Activated T-cell treated with anti-CD3 and anti-CD28 coated beads, Interleukin-2, amount 50 U/mL, for 4 hours (primary cell): ENCODE measurements around the gene IL17RE. TPM values are rescaled to one million over a fixed set of nuclear protein-coding genes. Genes with fewer than 3 reads are reported as not detected.
A peak's percentile ranks its signal among the peaks of the same experiment; 100 is the strongest.

Source experiments
- ATAC-seq, 2 donors: fragments of 200-7000 bp; cut with Tn5 transposase; one replicate each; pipeline ENCODE4 v1.10.0; 2021
- DNase-seq: peaks from one replicate; pipeline ENCODE4 v3.0.0-alpha.2; 2020
- H3K27me3 Mint-ChIP-seq: one replicate; pipeline ENCODE4 v1.8.0; 2021; ENCODE audit warnings: low read depth, mixed read lengths
- H3K36me3 Mint-ChIP-seq: one replicate; pipeline ENCODE4 v1.8.0; 2022; ENCODE audit warnings: mixed read lengths; ENCODE audit not compliant: insufficient read depth
- H3K4me1 Mint-ChIP-seq: one replicate; pipeline ENCODE4 v1.8.0; 2021; ENCODE audit warnings: low read depth, mixed read lengths
- H3K4me3 Mint-ChIP-seq: one replicate; pipeline ENCODE4 v1.8.0; 2021; ENCODE audit warnings: mild to moderate bottlenecking, moderate library complexity, mixed read lengths
- H3K9me3 Mint-ChIP-seq: one replicate; pipeline ENCODE4 v1.8.0; 2021; ENCODE audit warnings: mixed read lengths
- total RNA-seq, 3 donors: library from RNA; stranded (reverse); gene quantifications; one replicate each; pipeline ENCODE4 v1.2.1, GENCODE V29; 2021

The IL17RE gene
- total RNA-seq, 3 donors from 2014 or later, result 0.47 to 0.73 (median 0.61) TPM

- Mint-ChIP-seq H3K4me1 (peaks cover 31% of the 10 kb centered on the region), H3K4me3 (no peak overlapping the region), H3K27me3 (no peaks in the 10 kb centered on the region), H3K9me3 (no peaks in the 10 kb centered on the region), H3K36me3 (no peaks in the 10 kb centered on the region)
- DNase-seq, result no peak
- ATAC-seq, result no peak
Observed at GRCh38 chr3:9908286-9908685, 5.6 kb downstream of the IL17RE start.

DNA sequence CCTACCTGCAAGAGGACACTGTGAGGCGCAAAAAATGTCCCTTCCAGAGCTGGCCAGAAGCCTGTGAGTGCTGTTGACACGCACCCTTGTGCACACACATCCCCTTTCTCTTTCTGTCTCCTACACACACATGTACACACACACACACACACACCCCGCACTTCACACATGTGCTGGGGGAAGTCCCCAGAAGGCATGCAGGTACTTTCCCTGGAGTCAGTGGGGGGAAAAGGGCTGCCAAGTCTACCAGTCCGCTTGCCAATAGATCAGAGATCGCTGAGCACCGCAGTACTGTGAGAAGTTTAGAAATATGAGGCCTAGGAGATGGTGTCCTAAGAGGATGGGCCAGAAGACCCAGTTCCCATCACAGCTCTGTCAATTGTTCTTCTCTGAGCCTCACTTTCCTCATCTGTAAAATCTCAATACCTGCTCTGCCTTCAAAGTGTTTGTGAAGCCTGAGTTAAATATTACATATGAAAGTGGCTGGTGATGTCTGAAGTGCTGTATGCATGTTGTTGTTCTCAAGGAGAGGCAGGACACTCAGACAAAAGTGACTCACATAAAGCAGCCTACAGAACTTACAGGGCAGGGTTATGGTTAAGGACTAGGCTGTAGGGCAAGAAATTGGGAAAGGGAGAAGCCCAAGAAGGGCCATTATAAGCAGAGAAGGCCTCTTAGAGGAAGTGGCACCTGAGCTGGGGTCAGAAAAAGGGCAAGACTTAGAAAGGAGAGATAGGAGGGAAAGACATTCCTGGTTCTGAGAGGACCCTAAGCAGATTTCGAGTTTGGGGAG, 6.8 kb downstream of the IL17RE start:
- peaks cover 24% of the 10 kb centered on the region for H3K4me1 Mint-ChIP-seq
- ATAC-seq (peak; percentile 45 to 49), DNase-seq (no peak)
- no peak overlapping the region for H3K4me3 Mint-ChIP-seq
- H3K27me3 Mint-ChIP-seq, result no peaks in the 10 kb centered on the region
- no peaks in the 10 kb centered on the region for H3K36me3 Mint-ChIP-seq
- H3K9me3 Mint-ChIP-seq, result no peaks in the 10 kb centered on the region

DNA sequence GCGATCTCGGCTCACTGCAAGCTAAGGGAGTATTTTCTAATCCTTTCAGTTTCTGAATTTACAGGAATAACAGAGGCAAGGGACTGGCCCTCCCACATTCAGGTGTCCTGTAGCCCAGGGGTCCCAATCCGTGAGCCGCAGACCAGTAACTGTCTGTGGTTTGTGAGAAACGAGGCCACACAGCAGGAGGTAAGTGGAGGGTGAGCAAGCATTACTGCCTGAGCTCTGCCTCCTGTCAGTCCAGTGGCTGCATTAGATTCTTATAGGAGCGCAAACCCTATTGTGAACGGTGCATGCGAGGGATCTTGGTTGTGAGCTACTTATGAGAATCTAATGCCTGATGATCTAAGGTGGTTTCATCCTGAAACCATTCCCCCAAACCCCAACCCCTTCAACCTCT, 9.2 kb downstream of the IL17RE start:
- Mint-ChIP-seq H3K4me1 (peaks cover 34% of the 10 kb centered on the region), H3K9me3 (no peaks in the 10 kb centered on the region), H3K27me3 (no peaks in the 10 kb centered on the region), H3K4me3 (no peak overlapping the region), H3K36me3 (no peaks in the 10 kb centered on the region)
- DNase-seq (no peak), ATAC-seq (no peak)

DNA sequence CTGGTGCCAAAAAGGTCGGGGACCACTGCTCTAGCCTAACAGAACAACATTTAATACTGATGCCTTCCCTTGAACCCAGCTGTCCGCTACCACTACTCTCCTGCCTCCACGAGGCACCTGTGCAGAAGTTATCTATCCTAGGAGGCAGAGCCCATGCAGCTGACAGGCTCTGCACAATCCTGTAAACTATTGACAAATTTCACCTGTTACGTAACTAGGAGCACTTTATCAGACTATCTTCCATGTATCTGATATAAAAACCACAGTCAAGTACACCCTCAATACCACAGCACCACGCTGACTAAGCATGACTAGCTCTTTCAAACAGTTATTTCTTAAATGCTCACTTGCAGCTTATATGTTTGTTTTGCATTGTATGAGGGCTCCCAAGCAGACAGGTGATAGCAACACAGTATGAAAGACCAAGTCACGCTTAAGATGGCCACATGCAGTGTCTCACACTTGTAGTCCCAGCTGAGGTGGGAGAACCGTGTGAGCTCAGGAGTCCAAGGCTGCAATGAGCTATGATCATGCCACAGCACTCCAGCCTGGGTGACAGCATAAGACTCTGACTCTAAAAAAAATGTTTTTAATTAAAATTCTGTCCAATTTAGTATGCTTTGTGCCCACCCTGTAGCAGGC, 9.8 kb downstream of the IL17RE start:
- ATAC-seq (peak; percentile 27 to 45), DNase-seq (no peak)
- peaks cover 35% of the 10 kb centered on the region for H3K4me1 Mint-ChIP-seq
- no peaks in the 10 kb centered on the region for H3K27me3 Mint-ChIP-seq
- no peaks in the 10 kb centered on the region for H3K9me3 Mint-ChIP-seq
- H3K36me3 Mint-ChIP-seq, result no peaks in the 10 kb centered on the region
- no peak overlapping the region for H3K4me3 Mint-ChIP-seq

DNA sequence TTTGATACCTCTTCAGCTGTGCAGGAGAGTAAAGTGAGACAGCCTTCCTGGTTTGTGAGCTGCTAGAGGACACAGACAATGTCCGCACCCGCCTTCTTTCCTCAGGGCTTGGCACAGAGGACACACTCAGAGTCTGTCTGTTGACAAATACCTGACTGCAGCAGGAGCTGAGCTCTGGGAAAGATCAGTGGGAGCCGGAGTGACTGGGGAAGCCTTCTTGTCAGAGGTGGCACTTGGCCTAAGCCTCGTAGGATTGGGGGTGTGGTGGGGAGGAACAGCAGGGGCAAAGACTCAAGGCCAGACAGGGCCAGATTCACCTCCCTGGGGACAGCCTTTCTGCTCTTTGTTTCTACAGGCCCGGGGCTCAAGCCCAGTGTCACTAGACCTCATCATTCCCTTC, 11.0 kb downstream of the IL17RE start:
- Mint-ChIP-seq H3K36me3 (no peaks in the 10 kb centered on the region), H3K4me3 (peak overlapping the region; percentile 5), H3K4me1 (peaks cover 35% of the 10 kb centered on the region), H3K9me3 (no peaks in the 10 kb centered on the region), H3K27me3 (no peaks in the 10 kb centered on the region)
- DNase-seq, result no peak
- no peak for ATAC-seq

DNA sequence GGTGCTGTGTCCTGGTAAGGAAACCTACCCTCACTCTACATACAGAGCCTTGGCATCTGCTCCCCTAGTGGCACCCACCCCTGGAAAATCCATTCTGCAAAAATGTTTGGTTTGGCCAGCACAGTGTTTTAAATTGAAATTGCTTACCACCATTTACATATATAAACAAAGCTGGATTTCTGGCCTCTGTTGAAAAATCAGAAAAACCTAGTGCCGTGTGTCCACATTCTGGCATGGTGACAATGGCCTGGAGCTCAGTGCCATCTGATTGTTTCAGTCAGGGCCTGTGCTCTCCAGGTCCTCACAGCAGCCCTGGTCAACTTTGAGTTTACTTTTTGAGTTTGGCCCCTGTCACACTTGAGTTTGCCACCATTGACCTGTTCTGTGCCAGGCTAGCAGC, 11.4 kb downstream of the IL17RE start:
- no peak overlapping the region for H3K4me3 Mint-ChIP-seq
- peaks cover 33% of the 10 kb centered on the region for H3K4me1 Mint-ChIP-seq
- H3K36me3 Mint-ChIP-seq, result no peaks in the 10 kb centered on the region
- DNase-seq (no peak), ATAC-seq (no peak)
- no peaks in the 10 kb centered on the region for H3K27me3 Mint-ChIP-seq
- H3K9me3 Mint-ChIP-seq, result no peaks in the 10 kb centered on the region

DNA sequence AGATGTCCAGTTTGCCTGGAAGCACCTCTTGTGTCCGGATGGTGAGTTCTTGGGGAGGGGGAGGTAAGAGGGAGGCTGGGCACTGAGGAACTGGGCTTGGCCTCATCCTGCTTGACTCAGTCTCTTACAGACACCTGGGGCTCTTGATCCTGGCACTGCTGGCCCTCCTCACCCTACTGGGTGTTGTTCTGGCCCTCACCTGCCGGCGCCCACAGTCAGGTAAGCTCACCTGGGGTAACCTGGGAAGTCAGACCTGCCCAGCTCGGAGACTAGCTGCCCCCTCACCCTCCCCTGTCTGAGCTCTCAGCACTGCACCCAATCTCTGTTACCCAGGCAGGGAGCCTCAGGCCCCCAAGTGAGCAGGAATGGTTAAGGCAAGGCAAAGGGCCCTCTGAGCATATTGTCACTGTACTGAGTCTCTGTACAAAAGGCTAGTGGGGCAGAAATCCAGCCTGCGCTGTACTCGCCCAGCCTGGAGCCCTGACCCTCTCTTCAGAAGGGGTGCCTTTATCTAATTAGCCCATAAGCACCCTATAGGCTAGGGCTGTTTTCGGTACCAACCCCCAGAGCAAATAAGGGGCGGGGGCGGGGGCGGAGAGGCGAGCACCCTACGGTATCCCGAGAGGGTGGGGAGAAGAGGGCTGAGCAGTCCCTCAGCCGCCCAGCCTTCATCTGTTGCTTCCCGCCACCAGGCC, 12.1 kb downstream of the IL17RE start:
- Mint-ChIP-seq H3K4me1 (peaks cover 26% of the 10 kb centered on the region), H3K4me3 (no peak overlapping the region), H3K27me3 (no peaks in the 10 kb centered on the region), H3K36me3 (no peaks in the 10 kb centered on the region), H3K9me3 (no peaks in the 10 kb centered on the region)
- DNase-seq (no peak), ATAC-seq (peak in 1 of 2 donors; percentile 55)

DNA sequence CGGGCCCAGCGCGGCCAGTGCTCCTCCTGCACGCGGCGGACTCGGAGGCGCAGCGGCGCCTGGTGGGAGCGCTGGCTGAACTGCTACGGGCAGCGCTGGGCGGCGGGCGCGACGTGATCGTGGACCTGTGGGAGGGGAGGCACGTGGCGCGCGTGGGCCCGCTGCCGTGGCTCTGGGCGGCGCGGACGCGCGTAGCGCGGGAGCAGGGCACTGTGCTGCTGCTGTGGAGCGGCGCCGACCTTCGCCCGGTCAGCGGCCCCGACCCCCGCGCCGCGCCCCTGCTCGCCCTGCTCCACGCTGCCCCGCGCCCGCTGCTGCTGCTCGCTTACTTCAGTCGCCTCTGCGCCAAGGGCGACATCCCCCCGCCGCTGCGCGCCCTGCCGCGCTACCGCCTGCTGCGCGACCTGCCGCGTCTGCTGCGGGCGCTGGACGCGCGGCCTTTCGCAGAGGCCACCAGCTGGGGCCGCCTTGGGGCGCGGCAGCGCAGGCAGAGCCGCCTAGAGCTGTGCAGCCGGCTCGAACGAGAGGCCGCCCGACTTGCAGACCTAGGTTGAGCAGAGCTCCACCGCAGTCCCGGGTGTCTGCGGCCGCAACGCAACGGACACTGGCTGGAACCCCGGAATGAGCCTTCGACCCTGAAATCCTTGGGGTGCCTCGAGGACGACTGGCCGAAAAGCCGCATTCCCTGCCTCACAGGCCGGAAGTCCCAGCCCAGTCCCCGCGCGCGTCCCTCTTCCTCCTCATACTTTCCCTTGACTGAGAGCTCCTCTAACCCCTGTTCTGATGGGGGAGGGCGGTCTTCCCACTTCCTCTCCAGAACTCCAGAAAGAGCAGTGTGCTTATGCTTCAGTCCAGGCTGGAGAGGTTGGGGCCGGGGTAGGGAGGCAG, 12.8 kb downstream of the IL17RE start:
- Mint-ChIP-seq H3K4me1 (peaks cover 24% of the 10 kb centered on the region), H3K4me3 (peak overlapping the region; percentile 73), H3K9me3 (no peaks in the 10 kb centered on the region), H3K36me3 (no peaks in the 10 kb centered on the region), H3K27me3 (no peaks in the 10 kb centered on the region)
- no peak for DNase-seq
- peak; percentile 47 to 52 for ATAC-seq

DNA sequence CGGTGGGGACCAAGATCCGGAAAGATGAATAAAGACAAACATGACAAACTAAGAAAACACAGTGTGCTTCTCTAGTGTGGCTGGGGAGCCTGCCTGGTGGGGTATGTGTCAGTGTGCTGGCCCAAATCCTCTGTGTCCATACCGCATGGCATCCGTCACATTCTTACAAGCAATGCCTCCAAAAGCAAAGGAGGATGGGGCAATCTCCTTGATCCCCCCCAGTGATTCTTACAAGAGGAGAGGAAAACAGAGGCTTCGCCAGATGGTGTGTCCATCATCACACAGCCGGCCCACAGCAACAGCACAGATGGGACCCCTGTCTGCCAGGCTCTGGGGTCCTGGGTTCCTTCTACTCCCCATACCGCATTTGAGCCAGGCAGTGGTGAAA, 13.7 kb downstream of the IL17RE start:
- no peaks in the 10 kb centered on the region for H3K36me3 Mint-ChIP-seq
- H3K4me1 Mint-ChIP-seq, result peaks cover 24% of the 10 kb centered on the region
- peak overlapping the region; percentile 60 for H3K4me3 Mint-ChIP-seq
- ATAC-seq (no peak), DNase-seq (no peak)
- H3K9me3 Mint-ChIP-seq, result no peaks in the 10 kb centered on the region
- no peaks in the 10 kb centered on the region for H3K27me3 Mint-ChIP-seq

- peak; percentile 73 to 80 for ATAC-seq
- DNase-seq, result peak; percentile 49
- peak within 1 kb of the TSS; percentile 73 for H3K4me3 Mint-ChIP-seq
- no peaks in the 10 kb centered on the region for H3K27me3 Mint-ChIP-seq
- no peaks in the 10 kb centered on the region for H3K36me3 Mint-ChIP-seq
- H3K9me3 Mint-ChIP-seq, result no peaks in the 10 kb centered on the region
- H3K4me1 Mint-ChIP-seq, result peaks cover 20% of the 10 kb centered on the region
Observed at GRCh38 chr3:9916734-9917680, 14.4 kb downstream of the IL17RE start, which contains the start of gene IL17RC. TSS of gene IL17RC (plus strand) at chr3:9917098. CDS start at chr3:9917316, 218 bp downstream.

DNA sequence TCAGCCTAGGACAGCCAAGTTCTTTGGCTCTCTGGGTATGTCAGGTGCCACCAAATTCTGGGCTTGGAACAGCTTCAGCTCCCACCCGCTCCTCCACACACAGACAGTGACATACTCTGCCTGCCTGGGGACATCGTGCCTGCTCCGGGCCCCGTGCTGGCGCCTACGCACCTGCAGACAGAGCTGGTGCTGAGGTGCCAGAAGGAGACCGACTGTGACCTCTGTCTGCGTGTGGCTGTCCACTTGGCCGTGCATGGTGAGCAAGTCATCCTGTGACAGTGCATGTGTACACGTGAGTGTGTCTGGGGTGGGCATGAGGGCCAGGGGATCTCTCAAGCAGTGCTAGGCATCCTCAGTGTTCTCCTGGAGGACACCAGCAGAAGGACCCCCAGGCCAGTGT, 15.2 kb downstream of the IL17RE start:
- DNase-seq, result no peak
- H3K4me1 Mint-ChIP-seq, result peaks cover 12% of the 10 kb centered on the region
- no peak for ATAC-seq
- H3K27me3 Mint-ChIP-seq, result no peaks in the 10 kb centered on the region
- no peaks in the 10 kb centered on the region for H3K36me3 Mint-ChIP-seq
- H3K4me3 Mint-ChIP-seq, result no peak overlapping the region
- no peaks in the 10 kb centered on the region for H3K9me3 Mint-ChIP-seq

GRCh38 chr3:9918261-9919038, 15.8 kb downstream of the IL17RE start:
- no peaks in the 10 kb centered on the region for H3K27me3 Mint-ChIP-seq
- no peaks in the 10 kb centered on the region for H3K36me3 Mint-ChIP-seq
- no peaks in the 10 kb centered on the region for H3K9me3 Mint-ChIP-seq
- DNase-seq (no peak), ATAC-seq (no peak)
- peaks cover 11% of the 10 kb centered on the region for H3K4me1 Mint-ChIP-seq
- no peak overlapping the region for H3K4me3 Mint-ChIP-seq
